HS-5 (cell line): ENCODE data around the gene MYBPHL.

Experiments
- DNase-seq: peaks from one replicate; pipeline ENCODE4 v3.0.0-alpha.2; 2012; ENCODE audit warnings: low read depth

MYBPHL gene

GRCh38 chr1:109251277-109252166 is 55.3 kb downstream of the MYBPHL start:
- DNase-seq: no peak

- no peak for DNase-seq
Observed at GRCh38 chr1:109250454-109251276, 56.1 kb downstream of the MYBPHL start.

- DNase-seq: no peak
Observed at GRCh38 chr1:109249654-109250401, 57.0 kb downstream of the MYBPHL start.

- no peak for DNase-seq
Observed at GRCh38 chr1:109248797-109249629, 57.8 kb downstream of the MYBPHL start, which contains the start of gene CELSR2. CELSR2 (plus strand) TSS chr1:109249539; CDS start chr1:109250080, 541 bp downstream.

GRCh38 chr1:109248444-109248796 is 58.4 kb downstream of the MYBPHL start:
- DNase-seq: no peak

- no peak for DNase-seq
Observed at GRCh38 chr1:109247401-109248365, 59.1 kb downstream of the MYBPHL start.

- DNase-seq: no peak
Observed at GRCh38 chr1:109246141-109246551, 60.7 kb downstream of the MYBPHL start.

GRCh38 chr1:109243860-109244552 is 62.8 kb downstream of the MYBPHL start:
- DNase-seq: no peak

- DNase-seq: no peak
Observed at GRCh38 chr1:109243221-109243620, 63.6 kb downstream of the MYBPHL start.

- DNase-seq: no peak
Observed at GRCh38 chr1:109242387-109242786, 64.4 kb downstream of the MYBPHL start.
